Uterus (tissue), 2 donors: Measurements from ENCODE around the gene ZNF786.

Source experiments
- POLR2A ChIP-seq, 2 donors: fragments of 450-650 bp; IDR thresholded peaks; one replicate each; pipeline ENCODE4 v1.6.1; 2016; ENCODE audit warnings: antibody characterized with exemption in 2 of 2, mild to moderate bottlenecking in 1 of 2, moderate library complexity in 1 of 2
- TF ChIP-seq, protein P1 (sequence below), 4 experiments: fragments of 200-600 bp in 2 of 4; fragments of 450-650 bp in 2 of 4; sonication (generic) in 2 of 4; IDR thresholded peaks; one replicate each; pipeline ENCODE4 v1.5.1; 2016 to 2019; ENCODE audit warnings: antibody characterized with exemption in 4 of 4, mild to moderate bottlenecking in 2 of 4, moderate library complexity in 1 of 4

DNA sequence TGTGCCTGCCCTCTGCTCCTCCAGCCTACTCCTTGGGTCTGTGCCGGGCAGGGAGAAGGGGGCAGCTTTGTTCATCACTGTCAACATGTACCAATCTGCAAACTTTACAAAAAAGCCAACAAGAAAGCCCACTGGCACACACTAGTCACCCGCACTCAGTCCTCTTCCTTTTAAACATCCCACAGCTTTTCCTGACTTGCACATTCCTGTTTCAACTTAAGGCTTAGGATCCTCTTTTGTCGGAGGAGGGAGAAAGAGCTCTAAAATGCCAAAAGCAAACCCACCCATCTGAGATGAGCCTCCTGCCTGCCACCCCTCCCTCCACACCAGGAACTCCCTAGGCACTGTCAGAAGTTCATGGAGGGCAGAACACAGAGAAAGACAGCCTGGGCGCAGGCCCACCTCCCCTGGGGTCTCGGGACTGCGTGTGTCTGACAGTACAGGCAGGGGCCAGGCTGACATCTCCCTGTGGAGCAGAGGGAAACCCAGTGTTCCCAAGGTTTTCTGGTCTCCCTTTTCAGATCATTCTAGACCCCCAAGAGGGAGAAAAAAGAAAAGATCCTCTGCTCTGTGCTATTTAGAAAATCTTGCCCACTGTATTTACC, 67.7 kb downstream of the ZNF786 start:
- TF ChIP-seq POLR2A (IDR thresholded peaks at IDR 0.05): no peak
- TF ChIP-seq, protein P1, sequence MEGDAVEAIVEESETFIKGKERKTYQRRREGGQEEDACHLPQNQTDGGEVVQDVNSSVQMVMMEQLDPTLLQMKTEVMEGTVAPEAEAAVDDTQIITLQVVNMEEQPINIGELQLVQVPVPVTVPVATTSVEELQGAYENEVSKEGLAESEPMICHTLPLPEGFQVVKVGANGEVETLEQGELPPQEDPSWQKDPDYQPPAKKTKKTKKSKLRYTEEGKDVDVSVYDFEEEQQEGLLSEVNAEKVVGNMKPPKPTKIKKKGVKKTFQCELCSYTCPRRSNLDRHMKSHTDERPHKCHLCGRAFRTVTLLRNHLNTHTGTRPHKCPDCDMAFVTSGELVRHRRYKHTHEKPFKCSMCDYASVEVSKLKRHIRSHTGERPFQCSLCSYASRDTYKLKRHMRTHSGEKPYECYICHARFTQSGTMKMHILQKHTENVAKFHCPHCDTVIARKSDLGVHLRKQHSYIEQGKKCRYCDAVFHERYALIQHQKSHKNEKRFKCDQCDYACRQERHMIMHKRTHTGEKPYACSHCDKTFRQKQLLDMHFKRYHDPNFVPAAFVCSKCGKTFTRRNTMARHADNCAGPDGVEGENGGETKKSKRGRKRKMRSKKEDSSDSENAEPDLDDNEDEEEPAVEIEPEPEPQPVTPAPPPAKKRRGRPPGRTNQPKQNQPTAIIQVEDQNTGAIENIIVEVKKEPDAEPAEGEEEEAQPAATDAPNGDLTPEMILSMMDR (IDR thresholded peaks at IDR 0.05): no peak
